GM19238 (cell line): Measurements from ENCODE around the gene SPRN.
"Not testable (repeated sequence)": the region's sequence is repeated elsewhere in the genome, so short reads cannot be mapped to it uniquely, and the experiment has no call there.

Experiments used
- DNase-seq: peaks from one replicate; pipeline ENCODE4 v3.0.0; 2011; ENCODE audit warnings: low spot score; ENCODE audit not compliant: insufficient read length

SPRN gene

DNA sequence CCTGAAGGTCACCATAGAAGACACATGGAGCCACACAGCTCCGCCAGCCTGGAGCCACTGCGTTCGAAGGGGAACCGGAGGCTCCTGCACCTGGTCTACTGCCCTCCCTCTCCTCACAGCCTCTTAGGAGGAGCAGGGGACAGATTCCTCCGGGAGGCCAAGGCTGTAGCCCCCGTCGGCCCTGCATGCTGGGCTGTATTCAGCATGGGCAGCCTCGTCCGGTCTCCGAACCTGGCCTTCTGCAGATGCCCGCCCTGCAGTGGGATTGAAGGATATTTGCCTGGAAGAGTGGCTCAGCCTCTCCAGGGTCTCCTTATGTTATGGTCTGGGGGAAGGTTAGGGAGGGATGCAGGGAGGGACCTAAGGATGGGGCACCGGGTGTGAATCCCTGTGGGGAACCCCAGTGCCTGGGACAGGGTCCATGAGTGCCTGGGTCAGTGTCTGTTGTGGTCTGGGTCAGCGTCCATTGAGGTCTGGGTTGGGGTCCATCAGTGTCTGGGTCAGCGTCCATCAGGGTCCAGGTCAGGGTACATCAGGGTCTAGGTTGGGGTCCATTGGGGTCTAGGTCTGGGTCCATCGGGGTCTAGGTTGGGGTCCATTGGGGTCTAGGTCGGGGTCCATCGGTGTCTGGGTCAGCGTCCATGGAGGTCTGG is 16.3 kb upstream of the SPRN start:
- DNase-seq = no peak

DNA sequence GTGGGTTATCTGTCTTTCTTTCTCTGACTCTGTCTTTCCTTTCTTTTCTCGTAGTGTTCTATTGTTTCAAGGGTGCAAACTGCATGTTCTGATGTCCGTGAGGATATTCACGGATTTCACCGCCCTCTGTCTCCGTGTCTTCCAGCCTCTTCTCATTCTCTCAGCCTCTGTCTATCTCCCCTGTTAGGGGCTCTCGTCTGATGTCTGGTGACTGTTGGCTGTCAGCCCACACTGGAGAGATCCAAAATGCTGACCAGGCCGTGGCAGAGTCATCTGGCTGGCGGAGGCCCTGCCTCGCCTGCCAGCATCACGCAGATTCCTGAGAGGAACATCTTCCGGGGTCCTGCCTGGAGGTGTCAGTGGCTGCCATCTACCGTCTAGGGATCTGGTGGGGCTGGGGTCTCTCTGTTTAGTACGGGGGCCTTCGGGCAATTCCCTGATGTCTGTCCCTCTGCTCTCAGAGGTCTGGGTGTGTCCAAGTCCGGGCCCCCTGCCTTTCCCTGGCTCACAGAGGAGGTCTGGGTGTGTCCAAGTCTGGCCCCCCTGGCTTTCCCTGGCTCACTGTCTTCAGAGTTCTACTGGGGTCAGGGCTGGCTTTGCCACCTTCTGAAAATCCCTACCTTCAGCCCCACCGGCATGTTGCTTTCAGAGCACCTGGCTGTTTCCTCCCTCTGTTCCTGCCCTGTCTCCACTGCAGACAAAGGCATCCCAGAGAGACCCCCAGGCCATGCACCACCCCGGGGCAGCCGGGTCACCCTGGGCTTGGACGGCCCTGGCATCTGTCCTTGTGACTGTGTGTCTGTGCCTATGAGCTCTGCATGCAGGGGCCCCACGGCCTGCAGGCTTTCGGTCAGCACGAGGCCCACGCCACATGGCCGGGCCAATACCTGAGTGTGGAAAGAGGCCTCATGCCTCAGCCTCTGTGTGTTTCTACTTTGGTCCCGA is 15.4 kb upstream of the SPRN start:
- no peak for DNase-seq

DNA sequence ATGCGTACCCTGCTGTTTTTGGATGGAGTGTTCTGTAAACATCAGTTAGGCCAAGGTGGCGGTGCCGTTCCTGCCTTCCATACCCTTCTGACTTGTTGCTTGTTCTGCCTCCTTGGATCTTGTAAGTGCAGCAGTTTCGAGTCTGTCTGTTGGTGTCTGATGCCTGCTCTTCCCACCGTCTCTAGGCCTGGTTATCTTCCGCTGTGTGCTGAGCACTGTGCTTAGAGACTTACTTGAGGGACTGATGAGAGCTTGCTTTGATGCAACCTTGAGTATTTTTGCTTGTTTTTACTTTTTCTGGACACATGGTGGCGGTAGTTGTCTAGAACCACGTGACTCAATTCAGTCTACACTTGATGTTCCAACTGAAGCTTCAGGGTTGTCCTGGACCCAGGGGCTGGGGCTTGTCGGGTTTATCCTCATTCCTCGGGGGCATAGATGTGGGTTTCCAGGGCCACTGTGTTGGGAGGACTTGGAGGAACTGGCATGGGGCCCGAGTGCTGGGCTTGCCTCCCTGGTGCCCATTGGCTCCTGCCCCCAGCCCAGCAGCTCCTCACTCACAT is 14.4 kb upstream of the SPRN start:
- DNase-seq = no peak

DNA sequence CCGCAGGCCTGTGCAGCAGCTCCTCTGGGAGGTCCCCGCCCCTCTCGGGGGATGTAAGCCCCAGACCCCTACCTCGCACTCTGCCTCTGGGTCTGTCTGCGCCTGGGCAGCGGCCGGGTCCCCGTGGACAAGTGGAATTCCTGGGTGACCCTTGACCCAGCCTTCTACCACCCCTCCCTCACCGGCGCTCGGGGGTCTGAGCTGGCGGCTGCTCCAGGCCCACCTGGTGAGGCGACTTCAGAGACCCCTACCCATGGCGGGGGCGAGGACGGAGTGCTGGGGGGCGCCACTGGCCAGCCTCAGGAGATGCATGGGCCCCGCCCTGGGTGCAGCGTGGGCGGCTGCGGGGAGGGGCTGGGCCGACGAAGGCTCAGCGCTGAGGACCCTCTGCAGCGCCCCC is 8.4 kb upstream of the SPRN start:
- not testable (repeated sequence) for DNase-seq

DNA sequence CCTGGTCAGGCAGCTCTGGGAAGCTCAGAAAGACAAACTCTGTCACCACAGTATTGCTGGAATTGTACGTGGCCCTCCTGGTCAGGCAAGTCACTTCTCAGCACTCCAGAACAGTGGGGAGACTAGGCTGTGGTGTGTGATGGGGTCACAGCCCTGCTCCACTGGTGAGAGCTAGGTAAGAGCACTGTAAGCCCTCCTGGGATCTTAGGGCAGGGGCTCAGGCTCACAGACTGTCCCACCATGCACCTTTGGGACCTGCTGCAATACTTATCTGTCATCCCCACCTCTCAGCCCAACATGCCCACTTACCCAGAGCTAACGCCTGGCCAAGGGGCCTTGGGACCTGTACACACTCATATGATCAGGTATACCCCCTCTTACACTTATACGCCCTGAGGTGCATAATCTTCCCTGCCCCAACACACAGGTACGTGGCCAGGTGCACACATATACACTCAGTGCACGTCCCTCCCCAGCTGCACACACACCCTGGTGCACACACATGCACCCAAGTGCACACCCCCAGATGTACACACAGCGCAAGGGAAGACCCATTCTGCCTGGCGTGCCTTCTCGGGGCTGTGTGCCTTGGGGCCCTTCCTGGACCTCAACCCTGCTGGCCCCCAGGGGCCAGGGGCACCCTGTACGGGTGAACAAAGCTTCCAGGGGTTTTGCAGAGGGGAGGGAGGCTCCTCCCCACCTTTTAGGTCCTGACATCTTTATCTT is 7.6 kb upstream of the SPRN start:
- DNase-seq = not testable (repeated sequence)

DNA sequence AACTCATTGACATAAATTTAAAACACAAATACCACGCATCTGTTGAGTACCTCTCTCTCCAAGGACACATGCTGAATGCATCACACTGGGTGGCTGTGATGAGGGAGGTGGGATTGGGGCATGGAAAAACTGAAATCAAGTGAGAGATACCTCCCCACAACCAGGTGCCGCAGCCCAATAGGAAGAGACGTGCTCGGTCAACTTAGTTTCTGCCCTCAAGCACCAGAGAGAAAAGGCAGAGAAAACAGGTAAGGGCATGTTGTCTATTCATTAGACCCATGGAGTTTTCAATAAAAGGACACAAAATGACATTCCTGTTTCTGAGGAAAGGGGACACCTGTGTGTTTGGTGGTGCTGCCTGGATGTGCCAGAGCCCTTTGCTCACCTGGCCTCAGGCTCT is 5.1 kb upstream of the SPRN start:
- not testable (repeated sequence) for DNase-seq

DNA sequence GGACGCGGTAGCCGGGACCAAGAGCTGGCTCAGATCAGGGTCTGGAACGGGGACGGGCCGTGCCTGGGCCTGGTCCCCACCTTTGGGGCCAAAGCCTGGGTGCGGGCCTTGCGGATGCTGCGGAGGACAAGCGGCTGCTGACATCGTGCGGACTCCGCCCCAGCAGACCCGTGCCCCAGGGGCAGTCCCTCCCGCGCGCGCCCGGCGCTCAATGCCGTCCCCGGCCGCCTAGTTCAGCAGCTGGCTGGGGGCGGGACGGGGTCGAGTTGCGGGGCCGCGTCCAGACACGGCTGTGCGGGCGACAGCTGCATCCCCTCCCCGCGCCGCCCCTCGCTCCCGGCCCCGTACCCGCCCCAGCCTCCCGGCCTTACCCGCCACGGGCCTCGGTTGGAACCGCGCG is 323 bp downstream of the SPRN start:
- not testable (repeated sequence) for DNase-seq

DNA sequence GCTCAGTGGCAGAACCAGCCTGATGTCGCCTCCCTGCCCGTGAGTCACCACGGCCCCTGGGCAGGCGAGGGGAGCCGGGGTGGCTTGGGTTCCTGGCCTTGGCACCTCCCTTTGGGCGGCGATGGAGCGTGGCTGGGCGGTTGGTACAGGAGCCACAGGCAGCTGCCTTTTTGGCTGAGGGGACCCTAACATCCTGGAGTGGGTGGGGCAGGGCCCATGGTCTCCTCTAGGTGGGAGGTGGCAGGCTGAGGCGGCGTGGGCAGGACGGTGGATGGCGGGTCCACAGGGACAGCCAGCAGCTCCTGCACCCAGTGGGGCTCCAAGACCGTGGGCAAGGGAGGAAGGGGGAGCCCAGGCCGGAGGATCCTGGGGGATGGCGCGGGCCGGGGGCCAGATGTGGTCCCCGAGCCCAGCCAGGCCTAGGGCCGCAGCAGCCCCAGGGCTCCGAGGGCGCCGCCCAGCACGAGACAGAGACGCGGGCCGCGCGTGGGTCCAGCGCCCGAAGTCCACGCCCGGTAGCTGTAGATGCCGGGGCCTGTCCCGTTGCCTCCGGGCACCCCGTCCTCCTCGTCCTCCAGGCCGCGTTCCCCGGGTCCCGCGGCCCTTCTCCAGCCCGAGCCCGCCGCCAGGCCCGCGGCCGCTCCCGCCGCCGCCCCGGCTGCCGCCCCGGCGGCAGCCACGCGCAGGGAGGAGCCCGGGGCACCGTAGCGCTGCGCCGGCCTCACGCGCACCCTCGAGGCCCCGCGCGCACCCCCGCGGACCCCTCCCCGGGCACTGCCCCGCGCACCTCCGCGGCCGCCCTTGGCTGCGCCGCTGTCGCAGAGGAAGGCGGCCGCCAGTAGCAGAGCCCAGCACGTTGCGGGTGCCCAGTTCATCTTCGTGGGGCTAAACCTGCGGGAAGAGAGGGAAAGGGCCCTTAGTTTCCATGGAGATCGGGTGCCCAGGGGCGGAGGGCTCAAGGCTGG is 1.3 kb downstream of the SPRN start:
- no peak for DNase-seq

DNA sequence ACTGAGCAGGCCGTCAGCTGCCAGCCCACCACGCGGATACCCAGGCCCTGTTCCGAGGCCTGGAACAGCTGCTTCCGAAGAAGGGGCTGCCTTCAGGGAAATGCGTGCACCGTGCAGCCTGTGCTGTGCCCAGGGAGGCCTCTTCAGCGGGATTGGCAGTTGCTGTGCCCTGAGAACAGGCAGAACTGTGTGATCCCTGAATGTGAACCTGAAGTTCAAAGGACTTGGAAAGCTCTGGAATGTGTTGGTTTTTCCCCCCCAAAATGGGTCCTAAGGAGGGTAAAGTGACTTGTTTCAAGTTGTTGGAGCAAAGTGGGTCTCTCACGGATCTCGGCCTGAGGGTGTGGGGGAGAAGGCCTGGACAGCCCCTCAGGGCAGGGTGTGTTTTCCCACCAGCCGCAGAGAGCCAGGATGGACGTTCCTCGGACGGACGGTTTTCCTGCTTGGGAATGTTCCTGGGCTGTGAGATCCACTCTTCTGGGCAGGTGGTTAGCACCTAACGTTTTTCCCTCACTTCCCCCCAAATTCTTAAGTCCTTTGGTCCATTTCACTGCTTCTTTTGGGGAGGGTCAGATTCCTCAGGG is 2.1 kb downstream of the SPRN start:
- no peak for DNase-seq

DNA sequence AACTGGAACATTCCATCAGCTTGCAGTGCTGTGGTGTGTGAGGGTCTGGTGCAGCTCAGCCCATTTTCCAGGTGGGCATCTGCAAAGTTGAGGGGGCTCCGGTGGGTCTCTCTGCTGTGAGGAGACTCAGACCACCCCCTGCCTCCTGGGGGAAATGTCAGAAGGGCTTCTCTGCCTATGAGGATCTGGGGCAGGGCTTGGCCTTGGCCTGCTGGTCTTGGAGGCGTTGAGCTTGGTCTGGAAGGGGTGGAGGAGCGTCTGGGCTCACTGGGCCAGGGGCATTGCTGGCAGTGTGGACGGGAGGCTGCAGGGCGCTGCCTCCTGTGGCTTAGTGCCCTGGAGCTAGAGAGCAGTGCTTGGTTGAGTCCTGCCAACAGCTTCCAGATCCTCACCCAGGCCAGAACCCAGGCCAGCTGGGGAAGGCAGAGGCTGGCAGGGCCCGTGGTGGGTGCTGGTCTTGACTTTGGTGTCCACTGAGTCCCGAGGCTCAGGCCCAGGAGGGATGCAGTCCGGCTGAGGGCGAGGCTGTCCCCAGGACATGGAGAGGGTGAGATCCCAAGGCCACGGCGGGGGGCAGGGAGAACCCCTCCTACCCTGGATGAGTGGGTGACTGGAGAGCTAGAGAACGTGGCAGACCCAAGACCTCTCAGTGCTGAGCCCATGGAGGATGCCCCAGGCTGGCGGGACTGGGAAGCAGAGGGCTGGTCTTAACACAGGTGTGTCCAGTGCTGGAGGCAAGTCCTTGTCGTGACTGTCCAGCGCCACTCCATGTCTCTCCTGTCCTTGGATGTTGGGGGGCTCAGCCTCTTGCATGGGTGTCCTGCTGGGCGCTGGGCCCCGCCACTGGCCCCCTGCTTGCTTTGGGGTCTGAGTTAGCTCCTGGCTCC is 2.8 kb downstream of the SPRN start:
- DNase-seq = no peak

DNA sequence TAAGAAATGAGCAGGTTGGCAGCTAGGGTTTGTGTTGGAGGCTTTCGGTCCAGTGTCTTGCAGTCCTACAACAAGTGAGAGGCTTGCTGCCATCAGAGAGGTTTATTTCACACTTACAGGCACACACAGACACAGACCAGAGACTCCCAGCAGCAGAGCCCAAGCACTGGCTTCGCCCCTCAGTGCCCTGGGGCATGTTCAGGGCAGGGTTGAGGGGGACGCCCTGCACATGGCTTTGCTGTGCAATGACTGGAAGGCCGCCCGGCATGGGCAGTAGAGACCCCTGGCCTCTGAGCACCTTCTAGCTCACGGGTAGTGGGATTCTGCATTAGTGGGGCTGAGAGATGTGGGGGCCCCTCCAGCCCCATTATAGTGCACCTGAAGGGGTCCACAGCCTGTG is 3.8 kb downstream of the SPRN start:
- DNase-seq = no peak

DNA sequence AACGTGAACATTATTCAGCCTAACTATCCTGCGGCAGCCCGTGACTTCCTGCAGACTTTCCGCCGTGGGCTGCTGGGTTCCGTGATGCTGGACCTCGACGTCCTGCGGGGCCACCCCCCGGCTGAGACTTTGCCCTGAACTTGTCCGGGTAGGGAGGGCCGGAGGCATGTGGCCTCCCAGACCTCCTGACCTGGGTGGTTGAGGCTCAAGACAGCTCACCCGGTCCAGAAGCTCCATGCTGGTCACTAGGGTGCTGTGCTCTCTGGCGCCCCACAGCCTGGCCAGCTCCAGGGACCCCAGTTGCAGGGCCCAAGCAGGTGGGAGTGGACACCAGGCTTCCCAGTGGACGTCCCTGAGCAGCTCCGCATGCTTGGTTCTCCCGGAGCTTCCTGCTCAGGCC is 4.4 kb downstream of the SPRN start:
- DNase-seq = no peak

DNA sequence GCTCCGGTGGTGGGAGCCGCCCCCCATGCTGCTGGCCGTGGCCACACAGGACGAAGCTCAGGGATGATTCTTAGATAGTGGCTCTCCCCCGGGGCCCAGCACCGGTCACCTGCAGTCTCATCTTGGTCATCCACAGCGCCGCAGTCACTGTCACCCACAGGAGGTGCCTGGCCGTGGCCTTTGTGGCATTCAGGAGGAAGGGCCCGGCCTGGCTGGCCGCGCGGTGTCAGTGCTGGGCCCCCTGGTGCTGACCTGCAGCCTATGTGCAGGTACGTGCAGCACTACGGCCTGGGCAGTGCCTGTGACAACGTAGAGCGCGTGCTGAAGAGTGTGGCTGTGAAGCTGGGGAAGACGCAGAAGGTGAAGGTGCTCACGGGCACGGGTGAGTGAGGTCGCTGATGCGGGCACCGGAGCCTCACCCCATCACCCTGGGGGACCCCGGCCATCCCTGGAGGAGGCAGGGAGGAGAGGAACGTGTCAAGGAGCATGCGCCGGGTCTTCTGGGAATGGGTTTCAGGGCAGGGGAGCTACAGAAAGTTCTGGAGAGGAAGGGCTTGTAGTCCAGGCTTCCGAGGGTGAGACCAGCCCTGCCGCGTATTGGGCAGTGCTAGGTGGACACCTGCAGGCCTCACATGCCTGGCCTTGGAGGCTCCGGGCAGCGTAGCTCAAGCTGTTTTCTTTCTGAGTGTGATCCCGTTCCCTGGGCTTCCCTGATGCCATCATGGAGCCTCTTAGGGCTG is 5.0 kb downstream of the SPRN start:
- DNase-seq = no peak

DNA sequence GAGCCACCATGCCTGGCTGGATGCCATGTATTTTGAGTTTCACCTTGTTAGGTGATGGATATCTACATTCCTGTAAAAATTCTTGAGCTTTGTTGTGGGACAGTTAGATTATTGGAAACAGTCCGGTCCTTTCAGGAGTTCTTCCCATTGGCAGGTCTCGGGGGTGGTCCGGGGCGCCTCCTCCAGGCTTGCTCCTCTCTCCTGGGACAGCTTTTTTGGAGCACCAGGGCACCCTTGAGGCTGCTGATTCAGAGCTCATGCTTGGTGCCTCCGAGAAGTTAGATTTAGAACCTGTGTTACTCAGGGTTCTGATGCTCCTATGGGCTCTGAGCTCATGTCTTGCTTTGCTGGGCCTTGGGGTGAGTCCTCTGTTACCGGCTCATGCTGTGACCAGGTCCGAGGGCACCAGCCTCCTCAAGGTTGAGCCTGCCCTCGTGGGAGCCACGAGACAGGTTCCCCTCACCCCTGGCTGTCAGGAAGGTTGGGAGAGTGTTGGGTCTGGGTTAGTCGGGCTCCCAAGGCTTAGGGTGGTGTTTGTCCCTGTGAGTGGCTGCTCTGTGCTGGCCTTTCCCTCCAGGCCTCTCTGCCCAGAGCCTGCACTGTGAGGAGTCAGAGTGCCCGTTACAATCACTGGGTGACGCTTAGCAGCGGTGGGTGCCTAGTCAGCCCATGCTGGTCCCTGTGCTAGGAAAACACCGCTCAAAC is 6.0 kb downstream of the SPRN start:
- no peak for DNase-seq

DNA sequence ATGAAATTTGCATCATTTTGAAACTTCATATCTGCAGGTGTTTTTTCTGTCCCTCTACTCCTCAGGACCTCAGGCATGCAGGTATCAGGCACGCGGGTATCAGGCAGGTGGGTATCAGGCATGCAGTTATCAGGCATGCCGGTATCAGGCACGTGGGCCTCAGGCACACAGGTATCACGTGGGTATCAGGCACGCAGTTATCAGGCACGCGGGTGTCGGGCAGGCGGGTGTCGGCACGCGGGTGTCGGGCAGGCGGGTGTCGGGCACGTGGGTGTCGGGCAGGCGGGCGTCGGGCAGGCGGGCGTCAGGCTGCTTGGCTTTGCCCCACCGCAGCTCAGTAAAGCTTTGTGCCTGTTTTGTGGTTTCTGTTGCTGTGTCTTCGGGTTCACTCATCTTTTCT is 8.7 kb downstream of the SPRN start:
- DNase-seq = no peak

DNA sequence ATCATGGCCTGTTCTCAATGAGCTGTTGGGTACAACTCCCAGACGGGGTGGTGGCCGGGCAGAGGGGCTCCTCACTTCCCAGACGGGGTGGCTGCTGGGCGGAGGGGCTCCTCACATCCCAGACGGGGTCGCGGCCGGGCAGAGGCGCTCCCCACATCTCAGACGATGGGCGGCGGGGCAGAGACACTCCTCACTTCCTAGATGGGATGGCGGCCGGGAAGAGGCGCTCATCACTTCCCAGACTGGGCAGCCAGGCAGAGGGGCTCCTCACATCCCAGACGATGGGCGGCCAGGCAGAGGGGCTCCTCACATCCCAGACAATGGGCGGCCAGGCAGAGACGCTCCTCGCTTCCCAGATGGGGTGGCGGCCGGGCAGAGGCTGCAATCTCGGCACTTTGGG is 10.0 kb downstream of the SPRN start:
- DNase-seq = not testable (repeated sequence)

DNA sequence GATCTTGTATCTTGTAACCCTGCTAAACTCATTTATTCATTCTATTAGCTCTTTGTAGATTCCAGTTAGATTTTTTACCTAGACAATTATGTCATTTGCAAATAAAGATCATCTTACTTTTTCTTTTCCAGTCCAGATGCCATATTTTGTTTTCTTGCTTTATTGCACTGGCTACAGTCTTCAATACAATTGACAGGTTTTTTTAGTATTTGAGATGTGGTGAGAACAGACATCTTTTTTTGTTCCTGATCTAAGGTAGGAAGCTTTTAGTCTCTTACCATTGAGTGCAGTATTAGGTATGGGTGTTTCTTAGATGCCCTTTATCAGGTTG is 12.1 kb downstream of the SPRN start:
- DNase-seq = no peak
